ENCODE results near the gene PACC1.

Gene PACC1

GRCh38 chr1:212423879-212424278 lies 9.2 kb upstream of the PACC1 start:
- Histone ChIP-seq H3K4me2 (no peak overlapping the region), H2AFZ (ENCODE audit: low read depth) (no peak overlapping the region), H3K27ac (no peak overlapping the region), H3K27me3 (ENCODE audit: insufficient read depth, low read depth) (no peaks in the 10 kb centered on the region), H3K4me1 (ENCODE audit: low read depth, poor library complexity, severe bottlenecking) (no peaks in the 10 kb centered on the region), H3K79me2 (ENCODE audit: insufficient read depth, low read depth) (no peaks in the 10 kb centered on the region), H3K9ac (no peak overlapping the region), H3K4me3 (IDR thresholded peaks at IDR 0.05; ENCODE audit: insufficient read depth, low read depth, low read length) (no peak overlapping the region), H3K36me3 (ENCODE audit: insufficient read depth) (no peaks in the 10 kb centered on the region), H4K20me1 (ENCODE audit: insufficient read depth) (no peaks in the 10 kb centered on the region)
- TF ChIP-seq, protein P1, sequence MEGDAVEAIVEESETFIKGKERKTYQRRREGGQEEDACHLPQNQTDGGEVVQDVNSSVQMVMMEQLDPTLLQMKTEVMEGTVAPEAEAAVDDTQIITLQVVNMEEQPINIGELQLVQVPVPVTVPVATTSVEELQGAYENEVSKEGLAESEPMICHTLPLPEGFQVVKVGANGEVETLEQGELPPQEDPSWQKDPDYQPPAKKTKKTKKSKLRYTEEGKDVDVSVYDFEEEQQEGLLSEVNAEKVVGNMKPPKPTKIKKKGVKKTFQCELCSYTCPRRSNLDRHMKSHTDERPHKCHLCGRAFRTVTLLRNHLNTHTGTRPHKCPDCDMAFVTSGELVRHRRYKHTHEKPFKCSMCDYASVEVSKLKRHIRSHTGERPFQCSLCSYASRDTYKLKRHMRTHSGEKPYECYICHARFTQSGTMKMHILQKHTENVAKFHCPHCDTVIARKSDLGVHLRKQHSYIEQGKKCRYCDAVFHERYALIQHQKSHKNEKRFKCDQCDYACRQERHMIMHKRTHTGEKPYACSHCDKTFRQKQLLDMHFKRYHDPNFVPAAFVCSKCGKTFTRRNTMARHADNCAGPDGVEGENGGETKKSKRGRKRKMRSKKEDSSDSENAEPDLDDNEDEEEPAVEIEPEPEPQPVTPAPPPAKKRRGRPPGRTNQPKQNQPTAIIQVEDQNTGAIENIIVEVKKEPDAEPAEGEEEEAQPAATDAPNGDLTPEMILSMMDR (conservative IDR thresholded peaks at IDR 0.05; ENCODE audit: low read depth, low read length) = no peak

DNA sequence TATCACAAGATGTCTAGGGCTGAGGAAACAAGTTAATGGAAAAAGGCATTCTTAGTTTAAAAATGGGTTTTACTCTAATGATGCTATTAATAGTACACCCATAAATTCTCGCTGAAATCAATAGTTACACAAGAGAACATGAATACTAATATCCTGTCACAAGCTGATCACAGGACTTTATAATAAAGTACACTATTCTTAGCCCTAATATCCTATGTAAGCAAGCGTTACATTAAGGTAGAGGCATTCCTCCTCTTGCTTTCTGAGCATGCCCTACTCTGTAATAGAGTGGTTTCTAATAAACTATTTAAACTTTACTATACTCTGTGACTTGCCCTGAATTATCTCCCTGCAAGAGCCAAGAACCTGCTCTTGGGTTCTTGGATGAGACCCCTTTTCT lies 6.5 kb upstream of the PACC1 start:
- no peak overlapping the region for H3K4me3 ChIP-seq (IDR thresholded peaks at IDR 0.05; ENCODE audit: insufficient read depth, low read depth, low read length)
- TF ChIP-seq, protein P1 (conservative IDR thresholded peaks at IDR 0.05; ENCODE audit: low read depth, low read length) = no peak
- H3K36me3 ChIP-seq (ENCODE audit: insufficient read depth) = no peaks in the 10 kb centered on the region
- no peaks in the 10 kb centered on the region for H4K20me1 ChIP-seq (ENCODE audit: insufficient read depth)
- H2AFZ ChIP-seq (ENCODE audit: low read depth) = no peak overlapping the region
- no peaks in the 10 kb centered on the region for H3K4me1 ChIP-seq (ENCODE audit: low read depth, poor library complexity, severe bottlenecking)
- no peak overlapping the region for H3K9ac ChIP-seq
- H3K79me2 ChIP-seq (ENCODE audit: insufficient read depth, low read depth) = no peaks in the 10 kb centered on the region
- no peak overlapping the region for H3K27ac ChIP-seq
- no peaks in the 10 kb centered on the region for H3K27me3 ChIP-seq (ENCODE audit: insufficient read depth, low read depth)
- no peak overlapping the region for H3K4me2 ChIP-seq

- Histone ChIP-seq H3K4me3 (IDR thresholded peaks at IDR 0.05; ENCODE audit: insufficient read depth, low read depth, low read length) (peak overlapping the region; percentile 89), H3K79me2 (ENCODE audit: insufficient read depth, low read depth) (no peaks in the 10 kb centered on the region; the same call in 1 of the 2 replicates), H3K27ac (no peak overlapping the region), H3K9ac (peak overlapping the region; percentile 49; the same call in 1 of the 2 replicates), H3K36me3 (ENCODE audit: insufficient read depth) (0 out of 2 replicates have a peak, but pooled peaks cover 1% of the 10 kb centered on the region), H3K27me3 (ENCODE audit: insufficient read depth, low read depth) (no peaks in the 10 kb centered on the region), H2AFZ (ENCODE audit: low read depth) (peak overlapping the region; percentile 94), H3K4me2 (peak overlapping the region; percentile 53), H4K20me1 (ENCODE audit: insufficient read depth) (no peaks in the 10 kb centered on the region), H3K4me1 (ENCODE audit: low read depth, poor library complexity, severe bottlenecking) (peaks cover 10% of the 10 kb centered on the region)
- TF ChIP-seq, protein P1 (conservative IDR thresholded peaks at IDR 0.05; ENCODE audit: low read depth, low read length) = no peak; the same call in 1 of the 2 replicates
Measured at GRCh38 chr1:212415107-212415841, 588 bp upstream of the PACC1 start.

DNA sequence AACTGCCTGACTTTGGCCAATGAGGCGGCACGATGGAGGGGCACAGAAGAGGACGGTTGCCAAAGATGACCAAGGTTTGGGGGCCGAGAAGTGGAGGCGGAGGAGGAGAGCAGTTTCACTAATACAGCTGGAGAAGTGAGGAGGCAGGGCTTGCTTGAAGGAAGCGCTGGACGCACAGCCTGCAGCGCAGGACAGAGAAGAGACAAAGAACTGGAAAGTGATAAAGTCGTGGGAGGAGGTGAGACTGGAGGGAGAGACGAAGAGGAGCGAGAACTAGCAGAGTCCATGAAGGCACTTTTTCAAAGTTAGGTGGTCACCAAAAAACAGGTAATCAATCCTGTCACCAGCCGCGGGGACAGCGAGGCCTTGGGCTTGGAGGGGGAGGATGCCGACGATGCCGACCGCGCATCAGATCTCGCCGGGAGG lies 771 bp downstream of the PACC1 start:
- H3K4me1 ChIP-seq (ENCODE audit: low read depth, poor library complexity, severe bottlenecking) = peaks cover 10% of the 10 kb centered on the region
- no peaks in the 10 kb centered on the region for H3K27me3 ChIP-seq (ENCODE audit: insufficient read depth, low read depth)
- H3K9ac ChIP-seq = peak overlapping the region; percentile 49; the same call in 1 of the 2 replicates
- H3K4me2 ChIP-seq = peak overlapping the region; percentile 53
- H3K4me3 ChIP-seq (IDR thresholded peaks at IDR 0.05; ENCODE audit: insufficient read depth, low read depth, low read length) = peak overlapping the region; percentile 98
- H2AFZ ChIP-seq (ENCODE audit: low read depth) = peak overlapping the region; percentile 94
- H3K36me3 ChIP-seq (ENCODE audit: insufficient read depth) = 0 out of 2 replicates have a peak, but pooled peaks cover 7% of the 10 kb centered on the region
- TF ChIP-seq, protein P1 (conservative IDR thresholded peaks at IDR 0.05; ENCODE audit: low read depth, low read length) = no peak
- no peaks in the 10 kb centered on the region; the same call in 1 of the 2 replicates for H3K79me2 ChIP-seq (ENCODE audit: insufficient read depth, low read depth)
- no peak overlapping the region for H3K27ac ChIP-seq
- no peaks in the 10 kb centered on the region for H4K20me1 ChIP-seq (ENCODE audit: insufficient read depth)

Data from KMS-11 (cell line).